ENCODE data around the gene NDRG3. TPM values are rescaled to one million over a fixed set of nuclear protein-coding genes. Genes with fewer than 3 reads are reported as not detected.
A peak's percentile ranks its signal among the peaks of the same experiment; 100 is the strongest.

NDRG3 gene
- total RNA-seq, 1 donor from 2014 or later, result 33.1 TPM

GRCh38 chr20:36745234-36745926 lies 510 bp downstream of the NDRG3 start:
- H3K27ac Mint-ChIP-seq (ENCODE audit: unreplicated experiment), result peak overlapping the region; percentile 69
- peaks cover 12% of the 10 kb centered on the region for H3K4me1 ChIP-seq (ENCODE audit: insufficient read depth, low read length)
- DNase-seq (ENCODE audit: low read depth) (no peak), FAIRE-seq (no peak)
- peak overlapping the region; percentile 90 for H2AFZ ChIP-seq (ENCODE audit: low read depth, low read length)
- H3K4me3 Mint-ChIP-seq (ENCODE audit: unreplicated experiment), result peak overlapping the region; percentile 92
- H3K9me3 Mint-ChIP-seq (ENCODE audit: unreplicated experiment), result no peaks in the 10 kb centered on the region
- peaks cover 27% of the 10 kb centered on the region for H4K20me1 ChIP-seq (ENCODE audit: insufficient read depth, low read length)
- no peak overlapping the region for H3K27ac ChIP-seq (ENCODE audit: low read depth, low read length)
- no peaks in the 10 kb centered on the region for H3K27me3 ChIP-seq (ENCODE audit: insufficient read depth, low read length)
- no peaks in the 10 kb centered on the region for H3K9me3 ChIP-seq (ENCODE audit: insufficient read depth, low read depth, low read length)
- H3K79me2 ChIP-seq (ENCODE audit: insufficient read depth, low read length), result no peaks in the 10 kb centered on the region
- no peaks in the 10 kb centered on the region for H3K36me3 Mint-ChIP-seq (ENCODE audit: low read depth, unreplicated experiment)
- H3K4me2 ChIP-seq (ENCODE audit: low read length), result peak overlapping the region; percentile 100
- no peaks in the 10 kb centered on the region for H3K36me3 ChIP-seq (ENCODE audit: insufficient read depth, low read length)
- peak overlapping the region; percentile 75 for H3K4me3 ChIP-seq (ENCODE audit: insufficient read depth, low read depth, low read length)
- peak overlapping the region; percentile 74 for H3K9ac ChIP-seq (ENCODE audit: low read length)
- TF ChIP-seq, protein P1, sequence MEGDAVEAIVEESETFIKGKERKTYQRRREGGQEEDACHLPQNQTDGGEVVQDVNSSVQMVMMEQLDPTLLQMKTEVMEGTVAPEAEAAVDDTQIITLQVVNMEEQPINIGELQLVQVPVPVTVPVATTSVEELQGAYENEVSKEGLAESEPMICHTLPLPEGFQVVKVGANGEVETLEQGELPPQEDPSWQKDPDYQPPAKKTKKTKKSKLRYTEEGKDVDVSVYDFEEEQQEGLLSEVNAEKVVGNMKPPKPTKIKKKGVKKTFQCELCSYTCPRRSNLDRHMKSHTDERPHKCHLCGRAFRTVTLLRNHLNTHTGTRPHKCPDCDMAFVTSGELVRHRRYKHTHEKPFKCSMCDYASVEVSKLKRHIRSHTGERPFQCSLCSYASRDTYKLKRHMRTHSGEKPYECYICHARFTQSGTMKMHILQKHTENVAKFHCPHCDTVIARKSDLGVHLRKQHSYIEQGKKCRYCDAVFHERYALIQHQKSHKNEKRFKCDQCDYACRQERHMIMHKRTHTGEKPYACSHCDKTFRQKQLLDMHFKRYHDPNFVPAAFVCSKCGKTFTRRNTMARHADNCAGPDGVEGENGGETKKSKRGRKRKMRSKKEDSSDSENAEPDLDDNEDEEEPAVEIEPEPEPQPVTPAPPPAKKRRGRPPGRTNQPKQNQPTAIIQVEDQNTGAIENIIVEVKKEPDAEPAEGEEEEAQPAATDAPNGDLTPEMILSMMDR (IDR thresholded peaks at IDR 0.05; ENCODE audit: insufficient read depth, low read depth, low read length), result no peak
- no peak for TF ChIP-seq EZH2 (IDR thresholded peaks at IDR 0.05; ENCODE audit: insufficient read depth, low read length)
- H3K4me1 Mint-ChIP-seq (ENCODE audit: low read depth, unreplicated experiment), result peaks cover 11% of the 10 kb centered on the region
- no peaks in the 10 kb centered on the region for H3K27me3 Mint-ChIP-seq (ENCODE audit: low read depth, unreplicated experiment)

DNA sequence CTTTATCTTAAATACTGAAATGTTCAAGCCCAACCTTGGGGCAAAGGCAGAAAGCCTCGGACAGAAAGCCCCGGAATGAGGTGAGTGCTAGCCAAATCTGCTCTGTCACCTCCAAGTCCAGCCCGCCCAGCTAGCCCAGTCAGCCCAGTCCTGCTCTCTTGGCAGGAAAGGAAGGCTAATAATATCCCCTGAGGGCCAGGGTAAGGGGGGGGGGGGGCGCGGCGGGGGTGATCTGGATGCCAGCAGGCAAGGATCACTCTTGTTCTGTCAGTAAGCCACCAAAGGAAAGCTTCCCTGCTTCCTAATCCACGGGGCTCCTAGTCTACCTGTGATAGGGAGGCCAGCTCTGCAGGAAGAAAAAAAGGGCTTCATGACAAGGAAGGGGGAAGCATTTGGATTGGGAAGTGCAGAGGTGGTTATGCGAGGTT lies 1.1 kb downstream of the NDRG3 start:
- Histone ChIP-seq H3K9me3 (ENCODE audit: insufficient read depth, low read depth, low read length) (no peaks in the 10 kb centered on the region), H4K20me1 (ENCODE audit: insufficient read depth, low read length) (peaks cover 27% of the 10 kb centered on the region), H3K36me3 (ENCODE audit: insufficient read depth, low read length) (no peaks in the 10 kb centered on the region), H3K79me2 (ENCODE audit: insufficient read depth, low read length) (no peaks in the 10 kb centered on the region), H3K9ac (ENCODE audit: low read length) (no peak overlapping the region), H3K4me2 (ENCODE audit: low read length) (peak overlapping the region; percentile 100), H3K4me1 (ENCODE audit: insufficient read depth, low read length) (peaks cover 12% of the 10 kb centered on the region), H2AFZ (ENCODE audit: low read depth, low read length) (peak overlapping the region; percentile 90), H3K27ac (ENCODE audit: low read depth, low read length) (no peak overlapping the region), H3K4me3 (ENCODE audit: insufficient read depth, low read depth, low read length) (peak overlapping the region; percentile 75), H3K27me3 (ENCODE audit: insufficient read depth, low read length) (no peaks in the 10 kb centered on the region)
- no peaks in the 10 kb centered on the region for H3K27me3 Mint-ChIP-seq (ENCODE audit: low read depth, unreplicated experiment)
- no peaks in the 10 kb centered on the region for H3K9me3 Mint-ChIP-seq (ENCODE audit: unreplicated experiment)
- FAIRE-seq (no peak), DNase-seq (ENCODE audit: low read depth) (no peak)
- no peak for TF ChIP-seq EZH2 (IDR thresholded peaks at IDR 0.05; ENCODE audit: insufficient read depth, low read length)
- TF ChIP-seq, protein P1 (IDR thresholded peaks at IDR 0.05; ENCODE audit: insufficient read depth, low read depth, low read length), result no peak
- no peaks in the 10 kb centered on the region for H3K36me3 Mint-ChIP-seq (ENCODE audit: low read depth, unreplicated experiment)
- H3K4me3 Mint-ChIP-seq (ENCODE audit: unreplicated experiment), result peak overlapping the region; percentile 92
- H3K4me1 Mint-ChIP-seq (ENCODE audit: low read depth, unreplicated experiment), result peaks cover 11% of the 10 kb centered on the region
- H3K27ac Mint-ChIP-seq (ENCODE audit: unreplicated experiment), result no peak overlapping the region

DNA sequence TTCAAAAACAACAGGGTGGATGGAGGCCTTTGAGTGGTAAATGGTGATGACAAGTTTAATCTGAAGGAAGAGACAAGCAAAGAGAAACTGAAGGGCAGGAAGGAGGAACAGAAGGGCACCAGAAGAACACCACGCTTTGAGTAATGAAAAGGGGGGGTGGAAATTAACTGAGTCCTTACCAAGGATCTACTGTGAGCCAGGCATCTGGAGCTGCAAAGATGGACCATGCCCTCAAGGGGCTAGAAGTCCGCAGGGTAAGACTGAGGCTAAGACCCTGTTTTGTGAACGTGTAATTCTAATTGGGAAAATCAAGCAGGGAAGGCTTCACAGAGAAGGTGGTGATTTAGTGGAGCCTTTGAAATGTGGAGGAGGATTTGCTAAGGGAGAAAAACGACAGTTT lies 1.6 kb downstream of the NDRG3 start:
- no peaks in the 10 kb centered on the region for H3K79me2 ChIP-seq (ENCODE audit: insufficient read depth, low read length)
- no peak overlapping the region for H3K27ac ChIP-seq (ENCODE audit: low read depth, low read length)
- H3K27me3 ChIP-seq (ENCODE audit: insufficient read depth, low read length), result no peaks in the 10 kb centered on the region
- DNase-seq (ENCODE audit: low read depth), result no peak
- H3K9ac ChIP-seq (ENCODE audit: low read length), result no peak overlapping the region
- no peak overlapping the region for H3K27ac Mint-ChIP-seq (ENCODE audit: unreplicated experiment)
- no peaks in the 10 kb centered on the region for H3K27me3 Mint-ChIP-seq (ENCODE audit: low read depth, unreplicated experiment)
- no peak for TF ChIP-seq EZH2 (IDR thresholded peaks at IDR 0.05; ENCODE audit: insufficient read depth, low read length)
- TF ChIP-seq, protein P1 (IDR thresholded peaks at IDR 0.05; ENCODE audit: insufficient read depth, low read depth, low read length), result no peak
- H3K4me3 ChIP-seq (ENCODE audit: insufficient read depth, low read depth, low read length), result no peak overlapping the region
- H2AFZ ChIP-seq (ENCODE audit: low read depth, low read length), result no peak overlapping the region
- H3K4me1 ChIP-seq (ENCODE audit: insufficient read depth, low read length), result peaks cover 12% of the 10 kb centered on the region
- H3K4me2 ChIP-seq (ENCODE audit: low read length), result peak overlapping the region; percentile 100
- H3K4me1 Mint-ChIP-seq (ENCODE audit: low read depth, unreplicated experiment), result peaks cover 11% of the 10 kb centered on the region
- peaks cover 27% of the 10 kb centered on the region for H4K20me1 ChIP-seq (ENCODE audit: insufficient read depth, low read length)
- H3K36me3 ChIP-seq (ENCODE audit: insufficient read depth, low read length), result no peaks in the 10 kb centered on the region
- no peak for FAIRE-seq
- no peaks in the 10 kb centered on the region for H3K9me3 ChIP-seq (ENCODE audit: insufficient read depth, low read depth, low read length)
- no peaks in the 10 kb centered on the region for H3K9me3 Mint-ChIP-seq (ENCODE audit: unreplicated experiment)
- H3K36me3 Mint-ChIP-seq (ENCODE audit: low read depth, unreplicated experiment), result no peaks in the 10 kb centered on the region
- peak overlapping the region; percentile 64 for H3K4me3 Mint-ChIP-seq (ENCODE audit: unreplicated experiment)

Measured in astrocyte (in vitro differentiated cells and primary cell).